K562 (cell line): Measurements from ENCODE around the gene ABCE1. TPM values are rescaled to one million over a fixed set of nuclear protein-coding genes. Genes with fewer than 3 reads are reported as not detected.

Experiments used
- ATAC-seq: fragments of 200-7000 bp; cut with Tn5 transposase; 3 replicates; pipeline ENCODE4 v1.9.1; 2020; ENCODE audit warnings: moderate library complexity
- BruUV-seq: library from RNA; stranded (reverse); fragments of 400-500 nt; replicated peaks from 2 replicates; lab custom pipeline; 2021; lab: Mats Ljungman, UMichigan
- CTCF ChIA-PET: fragments of 300-600 bp; formaldehyde crosslinking; extraction: SDS; loops from one replicate; lab custom pipeline; 2021; ENCODE audit warnings: low intra/inter-chr PET ratio; lab: Yijun Ruan, JAX
- POLR2A ChIA-PET: fragments of 300-600, 350-650 bp; sonication (Branson Sonifier 250); formaldehyde crosslinking; extraction: SDS; loops from one replicate; lab custom pipeline; 2021; ENCODE audit warnings: antibody characterized with exemption, inconsistent platforms; lab: Yijun Ruan, JAX
- DNase-seq, 4 experiments: peaks; one replicate each; pipeline versions ENCODE4 v3.0.0 to v3.0.0-alpha.2; 2011 to 2018; ENCODE audit warnings: low spot score in 3 of 4, mixed read lengths in 3 of 4; ENCODE audit errors: extremely low read depth in 1 of 4
- FAIRE-seq: peaks from 2 replicates; lab custom pipeline; 2011; peaks lifted over from hg19 to GRCh38; lab: Jason Lieb, UNC
- H2AFZ ChIP-seq: 2 replicates; pipeline ENCODE4 v1.6.0; 2011; ENCODE audit warnings: low read depth, low read length, control low read depth, inconsistent platforms
- H3K27ac ChIP-seq: fragments of 200-600 bp; 3 replicates; pipeline ENCODE4 v1.8.0; 2011; ENCODE audit warnings: low read depth, mild to moderate bottlenecking, control low read depth, inconsistent platforms, low read length, moderate library complexity, mixed read lengths; ENCODE audit errors: extremely low read depth
- H3K27me3 ChIP-seq, 2 experiments: fragments of 300-600 bp in 1 of 2; 2 replicates in 1 of 2; 3 replicates in 1 of 2; pipeline versions ENCODE4 v1.6.0 to v1.8.0; 2011; ENCODE audit warnings: inconsistent platforms in 2 of 2, low read length in 2 of 2, mild to moderate bottlenecking in 1 of 2, mixed read lengths in 1 of 2, moderate library complexity in 1 of 2; ENCODE audit not compliant: control insufficient read depth in 2 of 2, insufficient read depth in 2 of 2
- H3K36me3 ChIP-seq: fragments of 300-600 bp; 3 replicates; pipeline ENCODE4 v1.8.0; 2011; ENCODE audit warnings: mild to moderate bottlenecking, low read length, inconsistent platforms; ENCODE audit not compliant: control insufficient read depth, insufficient read depth
- H3K4me1 ChIP-seq, 2 experiments: fragments of 200-600 bp in 1 of 2; replicated peaks in 1 of 2; 2 replicates in 1 of 2; 3 replicates in 1 of 2; pipeline versions ENCODE4 v1.5.1 to v1.8.0; 2011; ENCODE audit warnings: inconsistent platforms in 2 of 2, low read length in 2 of 2, mild to moderate bottlenecking in 1 of 2, mixed read lengths in 1 of 2, moderate library complexity in 1 of 2; ENCODE audit not compliant: control insufficient read depth in 2 of 2, insufficient read depth in 2 of 2
- H3K4me2 ChIP-seq: 2 replicates; pipeline ENCODE4 v1.6.1; 2011; ENCODE audit warnings: low read length, control low read depth, inconsistent platforms, mixed read lengths; ENCODE audit not compliant: insufficient read depth
- H3K4me3 ChIP-seq: fragments of 200-600 bp; sonication (generic), shearing (Covaris generic); 2 replicates; pipeline ENCODE4 v1.5.1; 2016; ENCODE audit warnings: control low read depth, inconsistent platforms
- H3K79me2 ChIP-seq: fragments of 200-600 bp; 3 replicates; pipeline ENCODE4 v1.8.0; 2011; ENCODE audit warnings: low read length, inconsistent platforms; ENCODE audit not compliant: control insufficient read depth, insufficient read depth
- H3K9ac ChIP-seq, 2 experiments: 2 replicates each; pipeline versions ENCODE4 v1.6.0 to v1.6.1; 2011; ENCODE audit warnings: low read depth in 2 of 2, low read length in 2 of 2, control low read depth in 1 of 2, inconsistent platforms in 1 of 2, mild to moderate bottlenecking in 1 of 2, mixed read lengths in 1 of 2; ENCODE audit not compliant: insufficient read depth in 1 of 2
- H3K9me1 ChIP-seq: one replicate; pipeline ENCODE4 v1.6.0; 2011; ENCODE audit warnings: inconsistent platforms, mild to moderate bottlenecking, low read length, moderate library complexity; ENCODE audit not compliant: control insufficient read depth, insufficient read depth
- H3K9me3 ChIP-seq: replicated peaks from 2 replicates; pipeline ENCODE4 v1.5.1; 2011; ENCODE audit warnings: low read depth, low read length, inconsistent platforms; ENCODE audit not compliant: control insufficient read depth, insufficient read depth
- H4K20me1 ChIP-seq: replicated peaks from 2 replicates; pipeline ENCODE4 v1.6.1; 2011; ENCODE audit warnings: low read length, inconsistent platforms, mixed read lengths; ENCODE audit not compliant: control insufficient read depth, insufficient read depth
- BCOR ChIP-seq: fragments of 450-650 bp; IDR thresholded peaks from 2 replicates; pipeline ENCODE4 v1.6.1; 2016
- HLTF ChIP-seq: fragments of 450-650 bp; IDR thresholded peaks from 2 replicates; pipeline ENCODE4 v1.6.1; 2016
- NFIC ChIP-seq: fragments of 450-650 bp; IDR thresholded peaks from 2 replicates; pipeline ENCODE4 v1.6.1; 2017; ENCODE audit warnings: mild to moderate bottlenecking, inconsistent platforms
- POLR2A ChIP-seq: fragments of 450-650 bp; conservative IDR thresholded peaks from 2 replicates; pipeline ENCODE4 v1.6.1; 2016
- POLR2AphosphoS5 ChIP-seq: IDR thresholded peaks from 2 replicates; pipeline ENCODE4 v1.6.1; 2011; ENCODE audit warnings: mild to moderate bottlenecking, low read depth, low read length, moderate library complexity; ENCODE audit not compliant: control insufficient read depth, insufficient read depth
- POLR2B ChIP-seq: fragments of 450-650 bp; IDR thresholded peaks from 2 replicates; pipeline ENCODE4 v1.6.1; 2018; ENCODE audit warnings: low read depth; ENCODE audit not compliant: partially characterized antibody
- POLR3A ChIP-seq: IDR thresholded peaks from 2 replicates; pipeline ENCODE4 v1.6.1; 2011; ENCODE audit warnings: borderline replicate concordance, mild to moderate bottlenecking, moderate library complexity; ENCODE audit not compliant: insufficient read length, insufficient read depth; ENCODE audit errors: extremely low read depth
- SUPT5H ChIP-seq: fragments of 450-650 bp; IDR thresholded peaks from 2 replicates; pipeline ENCODE4 v1.6.1; 2016
- ZFX ChIP-seq: sonication (generic); formaldehyde crosslinking; IDR thresholded peaks from 2 replicates; pipeline ENCODE4 v1.8.0; 2022; ENCODE audit warnings: mild to moderate bottlenecking, missing genetic modification reagents, moderate library complexity
- ZNF584 ChIP-seq: fragments of 200-800 bp; sonication (Bioruptor generic); IDR thresholded peaks from 2 replicates; pipeline ENCODE4 v1.6.1; 2016; ENCODE audit warnings: low read depth, mild to moderate bottlenecking, missing genetic modification characterization, missing compliant biosample characterization
- WGBS: fragments of 100-300 bp; shearing (Covaris generic); methylation state at CpG from one replicate; pipeline ENCODE4 v1.1.6; 2016; ENCODE audit warnings: low coverage, mixed read lengths; ENCODE audit not compliant: insufficient coverage; ENCODE audit errors: missing lambda C conversion rate; 5-methylcytosine and 5-hydroxymethylcytosine counted together
- in situ Hi-C: fragments of 300-500 bp; cut with MboI; formaldehyde crosslinking; loops from 4 replicates; pipeline ENCODE4 v1.15.0; 2018; ENCODE audit warnings: inconsistent platforms, mixed read lengths
- intact Hi-C: fragments of 100-400 bp; cut with micrococcal nuclease; formaldehyde crosslinking; loops from 2 replicates; pipeline ENCODE4 v1.14.2; 2022
- polyA plus RNA-seq, 8 experiments: library from polyadenylated mRNA; depleted of rRNA in 4 of 8; stranded (reverse) in 5 of 8; unstranded in 3 of 8; fragments of >200 nt; fragmentation: Nextera tagmentation in 2 of 8; fragmentation: Illumina TruSeq in 1 of 8; extraction: Ambion mirVana in 2 of 8; extraction: Trizol in 1 of 8; gene quantifications; 2 replicates each; pipeline versions ENCODE4 v1.2.1 to v1.2.3, GENCODE V29; 2011 to 2014; ENCODE audit warnings: inconsistent platforms in 1 of 8, missing spikeins in 1 of 8
- total RNA-seq, 7 experiments: library from RNA; depleted of rRNA in 6 of 7; stranded (reverse); fragments of >200 nt in 6 of 7; fragmentation: Illumina TruSeq in 2 of 7; extraction: Trizol in 2 of 7; gene quantifications; 2 replicates each; pipeline versions ENCODE4 v1.2.1 to v1.2.3, GENCODE V29; 2011 to 2021; ENCODE audit warnings: low replicate concordance in 1 of 7
- TF ChIP-seq, protein P1 (sequence below): fragments of 250-450 bp; sonication (Bioruptor Pico); IDR thresholded peaks from 2 replicates; pipeline ENCODE4 v1.4.0; 2020; ENCODE audit warnings: borderline replicate concordance
- TF ChIP-seq, protein P2 (sequence below): fragments of 450-650 bp; formaldehyde crosslinking; IDR thresholded peaks from 2 replicates; pipeline ENCODE4 v1.4.0; 2020; ENCODE audit warnings: mild to moderate bottlenecking, mixed read lengths
- TF ChIP-seq, protein P3 (sequence below): sonication (generic); formaldehyde crosslinking; IDR thresholded peaks from 2 replicates; pipeline ENCODE4 v1.8.0; 2022; ENCODE audit warnings: mild to moderate bottlenecking, missing genetic modification reagents

ABCE1 gene
- total and polyA plus RNA-seq, 9 of the 15 experiments (the other 6 are each of a cell fraction or from before 2014, with no cell fraction given) = 134 to 256 (median 169) TPM

DNA sequence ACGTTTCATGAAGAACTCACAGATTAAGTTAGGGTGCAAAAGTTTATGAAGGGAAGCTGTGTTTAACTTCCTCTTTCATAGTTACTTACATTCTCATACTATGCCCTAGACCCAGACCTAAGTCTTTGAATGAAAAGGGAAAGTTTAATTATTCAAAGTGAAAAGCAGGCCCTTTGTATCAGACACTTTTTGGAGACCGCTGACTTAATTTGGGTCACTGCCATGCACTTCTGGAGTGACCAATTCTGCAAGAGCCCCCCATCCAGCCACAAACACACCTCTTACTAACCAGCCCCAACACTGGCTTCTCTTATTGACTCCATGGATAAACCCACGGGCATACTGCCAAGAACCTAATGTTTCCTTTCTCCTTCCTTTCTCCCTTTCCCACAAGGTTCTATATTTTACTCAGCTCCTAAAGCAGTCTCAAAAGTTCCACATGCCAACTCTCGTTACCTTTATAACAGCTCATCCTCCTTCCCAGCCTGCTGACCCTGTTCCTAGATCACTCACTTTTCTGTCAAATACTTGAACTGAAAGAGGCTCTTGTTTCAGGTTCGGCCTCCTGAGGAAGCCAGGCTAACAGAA is 34.5 kb downstream of the ABCE1 start:
- peak; percentile 44 for ATAC-seq
- in situ Hi-C loops = no loop called here
- BruUV-seq = no TSS peak

More for the DNA sequence above, 34.5 kb downstream of the ABCE1 start:
- POLR2A ChIA-PET = no interaction called here
- Histone ChIP-seq H2AFZ (no peak overlapping the region), H4K20me1 (no peaks in the 10 kb centered on the region), H3K27ac (peak overlapping the region; percentile 29; the same call in 1 of the 3 replicates), H3K9me3 (no peaks in the 10 kb centered on the region), H3K4me1 (no peaks in the 10 kb centered on the region), H3K27me3 (no peaks in the 10 kb centered on the region), H3K36me3 (peaks cover 71% of the 10 kb centered on the region; the same call in 2 of the 3 replicates), H3K9me1 (no peaks in the 10 kb centered on the region), H3K4me2 (no peak overlapping the region), H3K4me3 (no peak overlapping the region), H3K9ac (no peak overlapping the region), H3K79me2 (no peaks in the 10 kb centered on the region)
- TF ChIP-seq, protein P1, sequence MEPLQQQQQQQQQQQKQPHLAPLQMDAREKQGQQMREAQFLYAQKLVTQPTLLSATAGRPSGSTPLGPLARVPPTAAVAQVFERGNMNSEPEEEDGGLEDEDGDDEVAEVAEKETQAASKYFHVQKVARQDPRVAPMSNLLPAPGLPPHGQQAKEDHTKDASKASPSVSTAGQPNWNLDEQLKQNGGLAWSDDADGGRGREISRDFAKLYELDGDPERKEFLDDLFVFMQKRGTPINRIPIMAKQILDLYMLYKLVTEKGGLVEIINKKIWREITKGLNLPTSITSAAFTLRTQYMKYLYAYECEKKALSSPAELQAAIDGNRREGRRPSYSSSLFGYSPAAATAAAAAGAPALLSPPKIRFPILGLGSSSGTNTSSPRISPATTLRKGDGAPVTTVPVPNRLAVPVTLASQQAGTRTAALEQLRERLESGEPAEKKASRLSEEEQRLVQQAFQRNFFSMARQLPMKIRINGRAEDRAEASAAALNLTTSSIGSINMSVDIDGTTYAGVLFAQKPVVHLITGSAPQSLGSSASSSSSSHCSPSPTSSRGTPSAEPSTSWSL (CRISPR knock-in tag) = no peak
- TF ChIP-seq POLR3A (no peak), BCOR (no peak), SUPT5H (peak; percentile 46; the same call in 1 of the 2 replicates), ZNF584 (CRISPR knock-in tag) (no peak), NFIC (peak; percentile 73), POLR2B (peak; percentile 61), POLR2AphosphoS5 (0 out of 2 replicates have a peak, but pooled peaks have one; percentile 50), POLR2A (peak; percentile 26; the same call in 1 of the 2 replicates), HLTF (no peak), ZFX (CRISPR knock-in tag) (no peak)
- TF ChIP-seq, protein P2, sequence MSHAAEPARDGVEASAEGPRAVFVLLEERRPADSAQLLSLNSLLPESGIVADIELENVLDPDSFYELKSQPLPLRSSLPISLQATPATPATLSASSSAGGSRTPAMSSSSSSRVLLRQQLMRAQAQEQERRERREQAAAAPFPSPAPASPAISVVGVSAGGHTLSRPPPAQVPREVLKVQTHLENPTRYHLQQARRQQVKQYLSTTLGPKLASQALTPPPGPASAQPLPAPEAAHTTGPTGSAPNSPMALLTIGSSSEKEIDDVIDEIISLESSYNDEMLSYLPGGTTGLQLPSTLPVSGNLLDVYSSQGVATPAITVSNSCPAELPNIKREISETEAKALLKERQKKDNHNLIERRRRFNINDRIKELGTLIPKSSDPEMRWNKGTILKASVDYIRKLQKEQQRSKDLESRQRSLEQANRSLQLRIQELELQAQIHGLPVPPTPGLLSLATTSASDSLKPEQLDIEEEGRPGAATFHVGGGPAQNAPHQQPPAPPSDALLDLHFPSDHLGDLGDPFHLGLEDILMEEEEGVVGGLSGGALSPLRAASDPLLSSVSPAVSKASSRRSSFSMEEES (CRISPR knock-in tag) = no peak
- TF ChIP-seq, protein P3, sequence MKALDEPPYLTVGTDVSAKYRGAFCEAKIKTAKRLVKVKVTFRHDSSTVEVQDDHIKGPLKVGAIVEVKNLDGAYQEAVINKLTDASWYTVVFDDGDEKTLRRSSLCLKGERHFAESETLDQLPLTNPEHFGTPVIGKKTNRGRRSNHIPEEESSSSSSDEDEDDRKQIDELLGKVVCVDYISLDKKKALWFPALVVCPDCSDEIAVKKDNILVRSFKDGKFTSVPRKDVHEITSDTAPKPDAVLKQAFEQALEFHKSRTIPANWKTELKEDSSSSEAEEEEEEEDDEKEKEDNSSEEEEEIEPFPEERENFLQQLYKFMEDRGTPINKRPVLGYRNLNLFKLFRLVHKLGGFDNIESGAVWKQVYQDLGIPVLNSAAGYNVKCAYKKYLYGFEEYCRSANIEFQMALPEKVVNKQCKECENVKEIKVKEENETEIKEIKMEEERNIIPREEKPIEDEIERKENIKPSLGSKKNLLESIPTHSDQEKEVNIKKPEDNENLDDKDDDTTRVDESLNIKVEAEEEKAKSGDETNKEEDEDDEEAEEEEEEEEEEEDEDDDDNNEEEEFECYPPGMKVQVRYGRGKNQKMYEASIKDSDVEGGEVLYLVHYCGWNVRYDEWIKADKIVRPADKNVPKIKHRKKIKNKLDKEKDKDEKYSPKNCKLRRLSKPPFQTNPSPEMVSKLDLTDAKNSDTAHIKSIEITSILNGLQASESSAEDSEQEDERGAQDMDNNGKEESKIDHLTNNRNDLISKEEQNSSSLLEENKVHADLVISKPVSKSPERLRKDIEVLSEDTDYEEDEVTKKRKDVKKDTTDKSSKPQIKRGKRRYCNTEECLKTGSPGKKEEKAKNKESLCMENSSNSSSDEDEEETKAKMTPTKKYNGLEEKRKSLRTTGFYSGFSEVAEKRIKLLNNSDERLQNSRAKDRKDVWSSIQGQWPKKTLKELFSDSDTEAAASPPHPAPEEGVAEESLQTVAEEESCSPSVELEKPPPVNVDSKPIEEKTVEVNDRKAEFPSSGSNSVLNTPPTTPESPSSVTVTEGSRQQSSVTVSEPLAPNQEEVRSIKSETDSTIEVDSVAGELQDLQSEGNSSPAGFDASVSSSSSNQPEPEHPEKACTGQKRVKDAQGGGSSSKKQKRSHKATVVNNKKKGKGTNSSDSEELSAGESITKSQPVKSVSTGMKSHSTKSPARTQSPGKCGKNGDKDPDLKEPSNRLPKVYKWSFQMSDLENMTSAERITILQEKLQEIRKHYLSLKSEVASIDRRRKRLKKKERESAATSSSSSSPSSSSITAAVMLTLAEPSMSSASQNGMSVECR = no peak
- WGBS = 70% methylated on average over 5 of the region's 5 CpGs
- CTCF ChIA-PET = no interaction called here
- DNase-seq = peak in 1 of 4 experiments; percentile 3
- intact Hi-C loops = no loop called here
- no peak for FAIRE-seq
